NK-92 treated with Interleukin-12 subunit alpha and Interleukin-12 subunit beta, amount 100 ng/mL, for 24 hours (cell line): ENCODE results near the gene NUP153.
"Not testable (repeated sequence)": the region's sequence is repeated elsewhere in the genome, so short reads cannot be mapped to it uniquely, and the experiment has no call there.

Source experiments
- DNase-seq: peaks from one replicate; lab custom pipeline; 2025; lab: John Stamatoyannopoulos, UW

Gene NUP153

GRCh38 chr6:17706580-17707370 lies at the start of gene NUP153:
Gene NUP153, minus strand, starts transcription at chr6:17706925. Its CDS starts 538 bp downstream, at chr6:17706387.
- peak; percentile 96 for DNase-seq

- no peak for DNase-seq
These were observed 47.5 kb upstream of the NUP153 start for GRCh38 chr6:17754254-17754653.

GRCh38 chr6:17745324-17745723 lies 38.6 kb upstream of the NUP153 start:
- DNase-seq, result not testable (repeated sequence)

- not testable (repeated sequence) for DNase-seq
These were observed 38.1 kb upstream of the NUP153 start for GRCh38 chr6:17744757-17745308.

GRCh38 chr6:17744019-17744756 lies 37.5 kb upstream of the NUP153 start:
- no peak for DNase-seq

- DNase-seq, result no peak
These were observed 34.8 kb upstream of the NUP153 start for GRCh38 chr6:17741507-17741906.

GRCh38 chr6:17740559-17741220 lies 34.0 kb upstream of the NUP153 start:
- DNase-seq, result no peak

- no peak for DNase-seq
These were observed 31.1 kb upstream of the NUP153 start for GRCh38 chr6:17737704-17738252.

GRCh38 chr6:17735311-17735710 lies 28.6 kb upstream of the NUP153 start:
- not testable (repeated sequence) for DNase-seq

- no peak for DNase-seq
These were observed 23.5 kb upstream of the NUP153 start for GRCh38 chr6:17730078-17730704.

- DNase-seq, result no peak
These were observed 22.7 kb upstream of the NUP153 start for GRCh38 chr6:17729223-17730077.

GRCh38 chr6:17728551-17729222 lies 22.0 kb upstream of the NUP153 start:
- no peak for DNase-seq

GRCh38 chr6:17725083-17725482 lies 18.4 kb upstream of the NUP153 start:
- DNase-seq, result no peak

GRCh38 chr6:17724341-17724740 lies 17.6 kb upstream of the NUP153 start:
- DNase-seq, result no peak

- DNase-seq, result no peak
These were observed 14.9 kb upstream of the NUP153 start for GRCh38 chr6:17721671-17722070.

- DNase-seq, result no peak
These were observed 12.8 kb upstream of the NUP153 start for GRCh38 chr6:17719323-17720041.

- no peak for DNase-seq
These were observed 9.5 kb upstream of the NUP153 start for GRCh38 chr6:17716221-17716620.

GRCh38 chr6:17714879-17715851 lies 8.4 kb upstream of the NUP153 start:
- DNase-seq, result peak; percentile 33
